Hippocampal formation (tissue), 2 donors: ENCODE data around the gene GOLGA2.

Experiments used
- DNase-seq, 2 donors: peaks; one replicate each; lab custom pipeline; 2025; lab: John Stamatoyannopoulos, UW

GOLGA2 gene, protein sequence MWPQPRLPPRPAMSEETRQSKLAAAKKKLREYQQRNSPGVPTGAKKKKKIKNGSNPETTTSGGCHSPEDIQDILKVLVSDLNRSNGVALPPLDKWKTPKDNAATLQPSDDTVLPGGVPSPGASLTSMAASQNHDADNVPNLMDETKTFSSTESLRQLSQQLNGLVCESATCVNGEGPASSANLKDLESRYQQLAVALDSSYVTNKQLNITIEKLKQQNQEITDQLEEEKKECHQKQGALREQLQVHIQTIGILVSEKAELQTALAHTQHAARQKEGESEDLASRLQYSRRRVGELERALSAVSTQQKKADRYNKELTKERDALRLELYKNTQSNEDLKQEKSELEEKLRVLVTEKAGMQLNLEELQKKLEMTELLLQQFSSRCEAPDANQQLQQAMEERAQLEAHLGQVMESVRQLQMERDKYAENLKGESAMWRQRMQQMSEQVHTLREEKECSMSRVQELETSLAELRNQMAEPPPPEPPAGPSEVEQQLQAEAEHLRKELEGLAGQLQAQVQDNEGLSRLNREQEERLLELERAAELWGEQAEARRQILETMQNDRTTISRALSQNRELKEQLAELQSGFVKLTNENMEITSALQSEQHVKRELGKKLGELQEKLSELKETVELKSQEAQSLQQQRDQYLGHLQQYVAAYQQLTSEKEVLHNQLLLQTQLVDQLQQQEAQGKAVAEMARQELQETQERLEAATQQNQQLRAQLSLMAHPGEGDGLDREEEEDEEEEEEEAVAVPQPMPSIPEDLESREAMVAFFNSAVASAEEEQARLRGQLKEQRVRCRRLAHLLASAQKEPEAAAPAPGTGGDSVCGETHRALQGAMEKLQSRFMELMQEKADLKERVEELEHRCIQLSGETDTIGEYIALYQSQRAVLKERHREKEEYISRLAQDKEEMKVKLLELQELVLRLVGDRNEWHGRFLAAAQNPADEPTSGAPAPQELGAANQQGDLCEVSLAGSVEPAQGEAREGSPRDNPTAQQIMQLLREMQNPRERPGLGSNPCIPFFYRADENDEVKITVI

GRCh38 chr9:128275198-128276007 is at the start of gene GOLGA2:
Gene GOLGA2 (minus strand): TSS chr9:128276007. CDS start chr9:128275976, 31 bp downstream.
- DNase-seq: no peak

GRCh38 chr9:128324401-128324800 is 48.6 kb upstream of the GOLGA2 start:
- DNase-seq: no peak

DNA sequence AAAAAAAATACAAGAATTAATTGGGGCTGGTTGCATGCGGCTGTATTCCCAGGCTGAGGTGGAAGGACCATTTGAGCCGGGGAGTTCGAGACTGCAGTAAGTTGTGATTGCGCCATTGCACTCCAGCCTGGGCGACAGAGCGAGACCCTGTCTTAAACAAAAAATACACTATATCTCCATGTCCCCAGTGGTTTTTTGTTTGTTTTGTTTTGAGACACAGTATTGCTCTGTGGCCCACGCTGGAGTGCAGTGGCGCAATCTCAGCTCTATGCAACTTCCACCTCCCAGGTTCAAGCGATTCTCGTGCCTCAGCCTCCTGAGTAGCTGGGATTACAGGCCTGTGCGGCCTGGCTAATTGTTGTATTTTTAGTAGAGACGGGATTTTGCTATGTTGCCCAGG is 48.0 kb upstream of the GOLGA2 start:
- no peak for DNase-seq

- no peak for DNase-seq
Observed at GRCh38 chr9:128323212-128323730, 47.5 kb upstream of the GOLGA2 start.

GRCh38 chr9:128322404-128323211 is 46.8 kb upstream of the GOLGA2 start, which contains the start of the genes COQ4 and TRUB2:
Gene COQ4 (plus strand): TSS chr9:128322839. CDS start chr9:128322859, 20 bp downstream.
Gene TRUB2 (minus strand): TSS chr9:128322447. CDS start chr9:128322408, 39 bp downstream.
- peak; percentile 96 to 97 for DNase-seq

- no peak for DNase-seq
Observed at GRCh38 chr9:128321879-128322403, 46.1 kb upstream of the GOLGA2 start.

DNA sequence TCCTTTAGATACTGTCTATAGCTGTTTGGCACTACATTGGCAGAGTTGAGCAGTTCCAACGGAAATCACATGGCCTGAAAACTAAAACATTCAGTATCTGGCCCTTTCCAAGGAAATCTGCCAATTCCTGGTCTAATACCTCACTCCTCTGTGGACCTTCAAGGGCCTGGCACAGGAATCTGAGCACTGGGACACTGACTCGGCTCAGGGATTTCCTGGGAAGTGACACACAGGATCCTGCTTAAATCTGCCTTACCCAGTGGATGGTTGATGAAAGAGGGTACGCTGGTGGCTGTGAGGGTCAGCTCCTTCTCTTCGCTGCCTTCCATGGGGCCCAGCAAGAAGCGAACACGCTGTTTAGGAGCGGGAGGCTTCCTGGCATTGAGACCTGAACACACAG is 45.5 kb upstream of the GOLGA2 start:
- no peak for DNase-seq

DNA sequence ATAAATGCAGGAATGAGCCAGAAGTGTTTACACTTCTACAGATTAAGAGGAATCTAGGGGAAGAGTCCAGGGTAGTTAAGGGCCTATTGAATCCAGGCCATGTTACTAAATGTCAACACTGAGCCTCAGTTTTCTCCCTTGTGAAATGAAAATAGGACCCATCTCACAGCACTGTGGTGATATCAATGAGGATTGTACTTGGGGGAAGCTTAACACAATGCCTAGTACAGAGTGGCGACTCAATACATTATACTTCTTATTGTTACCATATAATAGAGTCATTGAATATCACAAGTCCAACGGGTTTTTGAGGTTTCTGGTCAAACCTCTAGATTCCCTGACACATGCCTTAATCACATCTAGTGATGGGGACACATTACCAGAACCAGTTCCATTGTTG is 41.8 kb upstream of the GOLGA2 start:
- DNase-seq: peak in 1 of 2 donors; percentile 10

DNA sequence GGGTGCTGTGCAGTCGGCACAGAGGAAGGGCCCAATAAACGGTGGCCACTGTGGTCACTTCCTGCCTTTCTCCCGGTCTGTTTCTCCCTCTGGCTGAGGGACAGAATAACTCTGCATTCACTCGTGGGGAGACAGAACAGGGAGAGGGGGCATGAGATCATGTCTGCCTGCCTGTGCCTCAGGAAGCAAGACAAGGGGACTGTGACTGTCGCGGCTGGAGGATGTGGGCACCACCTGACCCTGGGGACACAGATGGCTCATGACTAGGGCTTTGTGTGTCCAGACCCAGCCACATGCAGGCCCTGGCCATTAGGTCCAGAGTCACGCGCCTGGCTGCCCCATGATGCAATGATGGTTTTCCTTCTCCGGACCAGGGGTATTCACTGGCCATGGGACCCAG is 40.6 kb upstream of the GOLGA2 start:
- DNase-seq: peak; percentile 88 to 91

DNA sequence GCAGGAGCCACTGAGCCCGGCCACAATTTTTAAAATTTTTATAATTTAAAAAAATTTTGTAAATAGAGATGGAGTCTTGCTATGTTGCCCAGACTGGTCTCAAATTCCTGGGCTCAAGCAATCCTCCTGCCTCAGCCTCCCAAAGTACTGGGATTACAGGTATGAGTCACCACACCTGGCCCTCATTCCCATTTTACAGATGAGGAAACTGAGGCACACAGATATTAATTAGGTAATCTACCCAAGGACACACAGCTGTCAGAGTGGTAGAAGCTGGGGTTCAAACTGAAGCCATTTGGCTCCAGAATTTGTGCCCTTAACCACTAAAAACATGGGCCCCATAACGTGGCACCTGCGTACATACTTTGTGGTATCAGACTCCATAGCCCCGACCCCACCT is 38.9 kb upstream of the GOLGA2 start:
- no peak for DNase-seq

DNA sequence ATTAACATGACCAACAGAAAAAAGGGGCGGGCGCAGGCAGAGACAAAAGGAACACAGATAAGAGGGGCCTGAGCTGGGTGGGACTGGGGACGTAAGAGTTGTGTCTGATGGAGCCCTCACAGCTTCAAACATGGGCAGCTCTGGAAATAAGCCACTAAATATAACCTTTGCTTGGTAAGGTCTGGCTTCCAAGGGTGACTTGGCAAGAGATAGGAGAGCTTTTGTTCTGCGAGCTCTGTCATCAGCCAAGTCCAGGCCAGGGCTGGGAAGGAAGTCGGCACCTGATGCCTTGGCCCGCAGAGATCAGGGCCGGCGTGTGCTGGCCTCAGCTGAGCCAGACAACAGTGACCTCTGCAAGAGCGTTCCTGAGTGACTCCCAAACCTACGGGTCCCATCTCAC is 34.7 kb upstream of the GOLGA2 start:
- no peak for DNase-seq

- DNase-seq: no peak
Observed at GRCh38 chr9:128309551-128309950, 33.7 kb upstream of the GOLGA2 start.

DNA sequence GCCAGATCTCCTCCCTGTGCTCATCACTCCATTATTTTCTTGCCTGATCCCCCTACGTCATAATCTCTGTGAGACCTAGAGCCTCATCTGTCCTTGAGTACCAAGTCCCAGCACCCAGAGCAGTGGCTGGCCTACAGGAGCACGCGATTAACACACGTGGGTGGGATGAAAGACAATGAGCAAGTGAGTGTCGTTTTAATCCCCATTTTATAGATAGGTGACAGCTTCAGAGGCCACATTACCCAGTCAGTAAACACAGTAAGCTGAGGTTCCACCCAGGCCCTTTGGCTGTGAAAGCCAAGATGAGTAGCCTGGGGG is 29.1 kb upstream of the GOLGA2 start:
- DNase-seq: no peak

DNA sequence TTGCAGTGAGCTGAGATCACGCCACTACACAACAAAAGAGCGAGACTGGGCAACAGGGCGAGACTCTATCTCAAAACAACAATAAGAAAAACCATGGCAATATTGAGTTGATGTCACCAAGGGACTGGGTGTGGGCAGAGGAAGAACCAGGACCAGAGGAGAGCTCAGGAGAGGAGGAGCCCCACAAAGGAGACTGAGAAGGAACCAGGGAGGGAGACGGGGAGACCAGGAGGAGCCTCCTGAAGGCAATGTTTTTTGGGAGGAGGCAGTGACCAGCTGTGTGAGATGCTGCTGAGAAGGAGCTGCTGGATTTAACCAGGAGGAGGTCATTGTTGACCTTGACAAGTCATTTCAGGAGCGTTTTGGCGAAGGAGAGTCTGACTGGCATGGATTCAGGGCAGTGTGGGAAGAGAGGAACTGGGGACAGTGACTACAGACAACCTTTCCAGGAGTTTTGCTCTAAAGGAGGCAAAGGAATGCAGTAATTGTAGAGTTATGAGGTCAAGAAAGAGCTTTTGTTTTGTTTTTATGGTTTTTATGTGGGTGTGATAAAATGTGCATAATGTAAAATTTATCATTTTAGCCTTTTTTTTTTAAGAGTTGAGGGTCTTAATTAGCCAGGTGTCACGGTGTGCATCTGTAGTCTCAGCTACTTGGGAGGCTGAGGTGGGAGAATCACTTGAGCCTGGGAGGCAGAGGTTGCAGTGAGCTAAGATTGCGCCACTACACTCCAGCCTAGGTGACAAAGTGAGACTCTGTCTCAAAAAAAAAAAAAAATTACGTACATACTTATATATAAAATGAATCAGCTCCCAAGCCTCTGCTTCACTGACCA is 28.5 kb upstream of the GOLGA2 start:
- DNase-seq: no peak

GRCh38 chr9:128298535-128299482 is 23.0 kb upstream of the GOLGA2 start:
- DNase-seq: no peak

- DNase-seq: no peak
Observed at GRCh38 chr9:128297221-128297773, 21.5 kb upstream of the GOLGA2 start.

GRCh38 chr9:128296340-128297220 is 20.8 kb upstream of the GOLGA2 start:
- DNase-seq: no peak
